ENCODE results near the gene GRK1. TPM values are rescaled to one million over a fixed set of nuclear protein-coding genes. Genes with fewer than 3 reads are reported as not detected.

Gene GRK1
- total and polyA plus RNA-seq, 2 experiments from 2014 or later: 0.17 TPM; not detected in 1

DNA sequence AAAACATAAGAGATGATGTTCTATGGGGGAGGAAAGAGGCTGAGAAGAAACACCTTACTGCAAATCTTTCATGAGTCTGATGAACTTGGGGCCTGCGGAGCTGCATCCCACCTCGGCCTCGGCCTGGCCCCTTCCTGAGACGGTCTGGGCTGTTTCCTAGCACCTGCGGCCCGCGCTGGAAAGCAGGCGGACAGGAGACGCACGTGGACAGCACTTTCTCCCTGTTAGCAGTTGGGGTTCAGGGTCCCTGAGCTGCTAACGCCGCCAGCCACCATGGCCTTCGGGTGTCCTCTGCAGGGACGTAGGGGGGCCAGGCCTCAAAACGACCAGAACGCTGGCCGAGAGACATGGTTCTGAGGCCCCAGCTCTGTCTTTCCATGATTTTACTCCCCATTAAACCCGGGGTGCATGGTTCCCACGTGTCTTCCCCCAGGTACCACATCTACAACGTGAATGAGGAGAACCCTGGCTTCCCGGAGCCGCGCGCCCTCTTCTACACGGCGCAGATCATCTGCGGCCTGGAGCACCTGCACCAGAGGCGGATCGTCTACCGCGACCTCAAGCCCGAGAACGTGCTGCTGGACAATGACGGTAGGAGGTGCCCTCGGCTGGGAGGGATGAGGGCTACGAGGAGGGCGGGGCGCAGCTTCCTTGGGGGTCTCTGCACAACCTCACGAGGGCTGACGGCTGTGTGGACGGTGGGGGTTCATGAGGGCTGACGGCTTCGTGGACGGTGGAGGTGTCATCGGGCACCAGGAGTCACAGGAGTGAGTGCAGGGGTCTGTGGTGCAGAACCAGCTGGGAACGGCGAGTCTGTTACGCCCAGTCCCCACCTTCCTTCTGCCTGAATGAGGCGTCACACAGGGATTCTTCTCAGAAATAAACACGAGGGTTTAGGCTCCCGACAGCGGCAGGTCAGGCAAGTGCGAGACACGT is 4.3 kb downstream of the GRK1 start:
- no peak for TF ChIP-seq EZH2phosphoT487 (IDR thresholded peaks at IDR 0.05; ENCODE audit: low read depth, severe bottlenecking, unreplicated experiment)
- TF ChIP-seq, protein P1, sequence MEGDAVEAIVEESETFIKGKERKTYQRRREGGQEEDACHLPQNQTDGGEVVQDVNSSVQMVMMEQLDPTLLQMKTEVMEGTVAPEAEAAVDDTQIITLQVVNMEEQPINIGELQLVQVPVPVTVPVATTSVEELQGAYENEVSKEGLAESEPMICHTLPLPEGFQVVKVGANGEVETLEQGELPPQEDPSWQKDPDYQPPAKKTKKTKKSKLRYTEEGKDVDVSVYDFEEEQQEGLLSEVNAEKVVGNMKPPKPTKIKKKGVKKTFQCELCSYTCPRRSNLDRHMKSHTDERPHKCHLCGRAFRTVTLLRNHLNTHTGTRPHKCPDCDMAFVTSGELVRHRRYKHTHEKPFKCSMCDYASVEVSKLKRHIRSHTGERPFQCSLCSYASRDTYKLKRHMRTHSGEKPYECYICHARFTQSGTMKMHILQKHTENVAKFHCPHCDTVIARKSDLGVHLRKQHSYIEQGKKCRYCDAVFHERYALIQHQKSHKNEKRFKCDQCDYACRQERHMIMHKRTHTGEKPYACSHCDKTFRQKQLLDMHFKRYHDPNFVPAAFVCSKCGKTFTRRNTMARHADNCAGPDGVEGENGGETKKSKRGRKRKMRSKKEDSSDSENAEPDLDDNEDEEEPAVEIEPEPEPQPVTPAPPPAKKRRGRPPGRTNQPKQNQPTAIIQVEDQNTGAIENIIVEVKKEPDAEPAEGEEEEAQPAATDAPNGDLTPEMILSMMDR (IDR thresholded peaks at IDR 0.05; ENCODE audit: poor library complexity): no peak
- no peak for TF ChIP-seq EZH2 (IDR thresholded peaks at IDR 0.05; ENCODE audit: borderline replicate concordance)
- DNase-seq (ENCODE audit: low spot score): no peak
- Histone ChIP-seq H2AFZ (no peak overlapping the region), H3K4me3 (no peak overlapping the region), H4K20me1 (ENCODE audit: insufficient read depth, poor library complexity, severe bottlenecking) (no peaks in the 10 kb centered on the region), H3K36me3 (replicated peaks; ENCODE audit: insufficient read depth, low read depth) (no peaks in the 10 kb centered on the region), H3K4me2 (no peak overlapping the region), H3K9me3 (ENCODE audit: low read depth) (no peaks in the 10 kb centered on the region), H3K27ac (no peak overlapping the region), H3K4me1 (ENCODE audit: insufficient read depth) (no peaks in the 10 kb centered on the region), H3K79me2 (no peaks in the 10 kb centered on the region), H3K27me3 (no peaks in the 10 kb centered on the region), H3K9me2 (replicated peaks; ENCODE audit: insufficient read depth) (no peaks in the 10 kb centered on the region)
- WGBS (ENCODE audit: low lambda C conversion rate, missing lambda C conversion rate): 97% methylated on average over 54 of the region's 54 CpGs

DNA sequence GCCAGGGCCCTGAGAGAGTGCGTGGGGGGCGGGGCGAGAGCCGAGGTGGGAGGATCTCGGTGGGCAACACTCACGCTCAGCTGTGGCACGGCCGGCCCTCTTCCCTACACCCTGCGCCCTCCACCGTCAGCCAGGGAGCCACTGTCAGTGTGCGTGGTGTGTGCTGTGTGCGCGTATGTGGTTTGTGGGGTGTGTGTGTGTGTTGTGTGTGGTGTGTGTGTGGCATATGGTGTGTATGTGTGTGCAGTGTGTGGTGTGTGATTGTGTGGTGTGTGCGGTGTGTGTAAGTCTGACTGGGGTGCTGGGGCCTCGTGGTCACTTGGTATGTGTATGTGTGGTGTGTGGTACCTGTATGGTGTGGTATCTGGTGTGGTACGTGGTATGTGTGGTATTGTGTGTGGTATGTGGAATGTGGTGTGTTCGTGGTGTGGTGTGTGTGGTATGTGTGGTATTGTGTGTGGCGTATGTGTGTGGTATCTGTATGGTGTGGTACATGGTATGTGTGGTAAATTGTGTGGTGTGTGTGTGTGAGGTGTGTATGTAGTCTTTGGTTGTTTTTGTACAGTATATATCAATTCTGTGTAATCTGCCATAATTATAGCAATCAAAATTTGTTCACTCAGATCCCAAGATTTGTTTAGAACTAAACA is 5.1 kb downstream of the GRK1 start:
- TF ChIP-seq, protein P1 (IDR thresholded peaks at IDR 0.05; ENCODE audit: poor library complexity): no peak
- TF ChIP-seq EZH2phosphoT487 (IDR thresholded peaks at IDR 0.05; ENCODE audit: low read depth, severe bottlenecking, unreplicated experiment) (no peak), EZH2 (IDR thresholded peaks at IDR 0.05; ENCODE audit: borderline replicate concordance) (no peak)
- no peak for DNase-seq (ENCODE audit: low spot score)
- WGBS (ENCODE audit: low lambda C conversion rate, missing lambda C conversion rate): 91% methylated on average over 18 of the region's 18 CpGs
- Histone ChIP-seq H3K79me2 (no peaks in the 10 kb centered on the region), H3K9me2 (replicated peaks; ENCODE audit: insufficient read depth) (no peaks in the 10 kb centered on the region), H3K4me3 (no peak overlapping the region), H3K27ac (no peak overlapping the region), H3K4me2 (no peak overlapping the region), H2AFZ (no peak overlapping the region), H3K9me3 (ENCODE audit: low read depth) (no peaks in the 10 kb centered on the region), H3K27me3 (no peaks in the 10 kb centered on the region), H4K20me1 (ENCODE audit: insufficient read depth, poor library complexity, severe bottlenecking) (no peaks in the 10 kb centered on the region), H3K36me3 (replicated peaks; ENCODE audit: insufficient read depth, low read depth) (no peaks in the 10 kb centered on the region), H3K4me1 (ENCODE audit: insufficient read depth) (no peaks in the 10 kb centered on the region)

DNA sequence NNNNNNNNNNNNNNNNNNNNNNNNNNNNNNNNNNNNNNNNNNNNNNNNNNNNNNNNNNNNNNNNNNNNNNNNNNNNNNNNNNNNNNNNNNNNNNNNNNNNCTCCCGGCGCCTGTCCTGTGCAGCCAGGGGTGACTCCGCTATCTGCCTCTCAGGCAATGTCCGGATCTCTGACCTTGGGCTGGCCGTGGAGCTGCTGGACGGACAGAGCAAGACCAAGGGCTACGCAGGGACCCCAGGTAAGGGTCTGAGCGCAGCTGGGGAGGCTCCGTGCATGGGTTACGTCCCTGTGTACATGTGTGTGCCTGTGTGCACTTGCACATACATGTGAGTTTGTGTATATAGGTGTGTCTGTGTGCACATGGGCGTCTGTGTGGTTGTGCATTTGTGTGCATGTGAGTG is 55.9 kb downstream of the GRK1 start:
- Histone ChIP-seq H3K27me3 (no peaks in the 10 kb centered on the region), H3K27ac (no peak overlapping the region), H3K4me2 (no peak overlapping the region), H3K4me1 (ENCODE audit: insufficient read depth) (peaks cover 6% of the 10 kb centered on the region), H3K9me3 (ENCODE audit: low read depth) (no peaks in the 10 kb centered on the region), H4K20me1 (ENCODE audit: insufficient read depth, poor library complexity, severe bottlenecking) (no peaks in the 10 kb centered on the region), H3K79me2 (no peaks in the 10 kb centered on the region), H3K9me2 (replicated peaks; ENCODE audit: insufficient read depth) (no peaks in the 10 kb centered on the region), H2AFZ (no peak overlapping the region), H3K36me3 (replicated peaks; ENCODE audit: insufficient read depth, low read depth) (no peaks in the 10 kb centered on the region), H3K4me3 (no peak overlapping the region)
- TF ChIP-seq EZH2 (IDR thresholded peaks at IDR 0.05; ENCODE audit: borderline replicate concordance) (no peak), EZH2phosphoT487 (IDR thresholded peaks at IDR 0.05; ENCODE audit: low read depth, severe bottlenecking, unreplicated experiment) (no peak)
- TF ChIP-seq, protein P1 (IDR thresholded peaks at IDR 0.05; ENCODE audit: poor library complexity): no peak
- WGBS (ENCODE audit: low lambda C conversion rate, missing lambda C conversion rate): 66% methylated on average over 9 of the region's 11 CpGs
- DNase-seq (ENCODE audit: low spot score): no peak

All from hepatocyte (in vitro differentiated cells).